Upper lobe of left lung (tissue), 6 donors: ENCODE data around the gene ZIC1. TPM values are rescaled to one million over a fixed set of nuclear protein-coding genes. Genes with fewer than 3 reads are reported as not detected.
A peak's percentile ranks its signal among the peaks of the same experiment; 100 is the strongest.

Experiments used
- ATAC-seq, 2 donors: fragments of 200-7000 bp; cut with Tn5 transposase; one replicate each; pipeline ENCODE4 v1.9.1; 2022; ENCODE audit warnings: mild to moderate bottlenecking in 2 of 2, moderate library complexity in 2 of 2; ENCODE audit not compliant: low FRiP score in 2 of 2
- DNase-seq, 2 donors: peaks; one replicate each; pipeline ENCODE4 v3.0.0-alpha.2; 2019 to 2020
- H3K27ac ChIP-seq, 4 donors: fragments of 200-600 bp; sonication (generic); one replicate each; pipeline ENCODE4 v1.5.1; 2016 to 2019
- H3K27me3 ChIP-seq, 4 donors: fragments of 200-600 bp; sonication (generic); one replicate each; pipeline ENCODE4 v1.5.1; 2017 to 2019
- H3K36me3 ChIP-seq, 4 donors: fragments of 200-600 bp; sonication (generic); one replicate each; pipeline ENCODE4 v1.5.1; 2016 to 2019
- H3K4me1 ChIP-seq, 4 donors: fragments of 200-600 bp; sonication (generic); one replicate each; pipeline ENCODE4 v1.5.1; 2018 to 2019
- H3K4me3 ChIP-seq, 4 donors: fragments of 200-600 bp; sonication (generic); one replicate each; pipeline ENCODE4 v1.5.1; 2017 to 2019; ENCODE audit warnings: mild to moderate bottlenecking in 2 of 4, moderate library complexity in 1 of 4
- H3K9me3 ChIP-seq, 4 donors: fragments of 200-600 bp; sonication (generic); one replicate each; pipeline ENCODE4 v1.5.1; 2018 to 2019
- CTCF ChIP-seq, 6 experiments: fragments of 450-650 bp in 4 of 6; fragments of 200-600 bp in 2 of 6; sonication (generic) in 2 of 6; IDR thresholded peaks; one replicate each; pipeline ENCODE4 v1.5.1; 2016 to 2019; ENCODE audit warnings: antibody characterized with exemption in 6 of 6
- EP300 ChIP-seq, 4 donors: sonication (generic); formaldehyde crosslinking; IDR thresholded peaks; one replicate each; pipeline ENCODE4 v1.5.1; 2017; ENCODE audit warnings: antibody characterized with exemption in 4 of 4, control low read depth in 2 of 4
- POLR2A ChIP-seq, 4 donors: fragments of 450-650 bp; IDR thresholded peaks; one replicate each; pipeline ENCODE4 v1.5.1; 2016 to 2017; ENCODE audit warnings: antibody characterized with exemption in 4 of 4, mild to moderate bottlenecking in 2 of 4
- POLR2AphosphoS5 ChIP-seq, 2 donors: sonication (generic); formaldehyde crosslinking; IDR thresholded peaks; one replicate each; pipeline ENCODE4 v1.5.1; 2017; ENCODE audit warnings: antibody characterized with exemption in 2 of 2
- WGBS, 2 donors: methylation state at CpG; one replicate each; pipeline ENCODE4 v1.1.5; 2017 to 2018; 5-methylcytosine and 5-hydroxymethylcytosine counted together
- total RNA-seq, 6 donors: library from RNA; depleted of rRNA in 4 of 6; stranded (reverse); fragments of >200 nt in 4 of 6; gene quantifications; one replicate each; pipeline versions ENCODE4 v1.1.0 to v1.2.1, GENCODE V29; 2016 to 2021
- donor health status: DM: no; HTN: no; CAD: no; lungs with moderate emphysema.
- donor health status: DM: no; HTN: yes; CAD: no; lungs with severe emphysema.

ZIC1 gene
- total RNA-seq, 6 donors from 2014 or later: not detected

- TF ChIP-seq POLR2A (IDR thresholded peaks at IDR 0.05) (no peak), POLR2AphosphoS5 (IDR thresholded peaks at IDR 0.05) (no peak), CTCF (IDR thresholded peaks at IDR 0.05) (no peak), EP300 (IDR thresholded peaks at IDR 0.05) (no peak)
- Histone ChIP-seq H3K4me3 (no peak overlapping the region), H3K27me3 (peaks cover 0 to 79% (median 37%) of the 10 kb centered on the region in 4 donors), H3K4me1 (peaks cover 9 to 21% (median 19%) of the 10 kb centered on the region in 4 donors), H3K36me3 (no peaks in the 10 kb centered on the region), H3K9me3 (peaks cover 0 to 13% (median 5%) of the 10 kb centered on the region in 4 donors), H3K27ac (no peak overlapping the region)
- ATAC-seq: no peak
- no peak for DNase-seq
- WGBS, 2 donors: 14 to 15% methylated on average over 25 of the region's 25 CpGs
Measured at GRCh38 chr3:147388700-147389580, 20.2 kb upstream of the ZIC1 start.

GRCh38 chr3:147389717-147390116, 19.4 kb upstream of the ZIC1 start:
- Histone ChIP-seq H3K4me3 (no peak overlapping the region), H3K4me1 (peaks cover 9 to 21% (median 19%) of the 10 kb centered on the region in 4 donors), H3K36me3 (no peaks in the 10 kb centered on the region), H3K27me3 (peaks cover 0 to 79% (median 37%) of the 10 kb centered on the region in 4 donors), H3K27ac (no peak overlapping the region), H3K9me3 (peaks cover 0 to 13% (median 5%) of the 10 kb centered on the region in 4 donors)
- 2 to 8% methylated on average over 12 of the region's 12 CpGs for WGBS, 2 donors
- TF ChIP-seq EP300 (IDR thresholded peaks at IDR 0.05) (no peak), POLR2AphosphoS5 (IDR thresholded peaks at IDR 0.05) (no peak), CTCF (IDR thresholded peaks at IDR 0.05) (no peak), POLR2A (IDR thresholded peaks at IDR 0.05) (no peak)
- DNase-seq: no peak
- no peak for ATAC-seq

- TF ChIP-seq POLR2AphosphoS5 (IDR thresholded peaks at IDR 0.05): no peak
- TF ChIP-seq EP300 (IDR thresholded peaks at IDR 0.05): no peak
- TF ChIP-seq POLR2A (IDR thresholded peaks at IDR 0.05): no peak
- Histone ChIP-seq H3K27ac (no peak overlapping the region), H3K27me3 (peaks cover 0 to 81% (median 36%) of the 10 kb centered on the region in 4 donors), H3K4me3 (no peak overlapping the region), H3K9me3 (peaks cover 0 to 13% (median 5%) of the 10 kb centered on the region in 4 donors), H3K36me3 (no peaks in the 10 kb centered on the region), H3K4me1 (peaks cover 9 to 23% (median 19%) of the 10 kb centered on the region in 4 donors)
- 9 to 10% methylated on average over 39 to 42 of the region's 77 CpGs for WGBS, 2 donors
- DNase-seq: peak in 1 of 2 donors; percentile 84
- no peak for ATAC-seq
Measured at GRCh38 chr3:147390589-147391569, 18.3 kb upstream of the ZIC1 start.

GRCh38 chr3:147391781-147392624, 17.2 kb upstream of the ZIC1 start:
- peak in 1 of 2 donors; percentile 74 for DNase-seq
- Histone ChIP-seq H3K27ac (no peak overlapping the region), H3K4me1 (peaks cover 9 to 33% (median 19%) of the 10 kb centered on the region in 4 donors), H3K36me3 (no peaks in the 10 kb centered on the region), H3K4me3 (peak overlapping the region in 2 of 4 donors; percentile 18 to 20), H3K9me3 (peaks cover 0 to 13% (median 5%) of the 10 kb centered on the region in 4 donors), H3K27me3 (peaks cover 0 to 85% (median 42%) of the 10 kb centered on the region in 4 donors)
- ATAC-seq: no peak
- no peak for TF ChIP-seq CTCF (IDR thresholded peaks at IDR 0.05)
- no peak for TF ChIP-seq POLR2A (IDR thresholded peaks at IDR 0.05)
- no peak for TF ChIP-seq EP300 (IDR thresholded peaks at IDR 0.05)
- TF ChIP-seq POLR2AphosphoS5 (IDR thresholded peaks at IDR 0.05): no peak
- 6 to 11% methylated on average over 30 to 49 of the region's 51 CpGs for WGBS, 2 donors
